ENCODE data around the gene SLC24A4. TPM values are rescaled to one million over a fixed set of nuclear protein-coding genes. Genes with fewer than 3 reads are reported as not detected.

Gene SLC24A4
- total RNA-seq, 1 donor from 2014 or later = not detected

DNA sequence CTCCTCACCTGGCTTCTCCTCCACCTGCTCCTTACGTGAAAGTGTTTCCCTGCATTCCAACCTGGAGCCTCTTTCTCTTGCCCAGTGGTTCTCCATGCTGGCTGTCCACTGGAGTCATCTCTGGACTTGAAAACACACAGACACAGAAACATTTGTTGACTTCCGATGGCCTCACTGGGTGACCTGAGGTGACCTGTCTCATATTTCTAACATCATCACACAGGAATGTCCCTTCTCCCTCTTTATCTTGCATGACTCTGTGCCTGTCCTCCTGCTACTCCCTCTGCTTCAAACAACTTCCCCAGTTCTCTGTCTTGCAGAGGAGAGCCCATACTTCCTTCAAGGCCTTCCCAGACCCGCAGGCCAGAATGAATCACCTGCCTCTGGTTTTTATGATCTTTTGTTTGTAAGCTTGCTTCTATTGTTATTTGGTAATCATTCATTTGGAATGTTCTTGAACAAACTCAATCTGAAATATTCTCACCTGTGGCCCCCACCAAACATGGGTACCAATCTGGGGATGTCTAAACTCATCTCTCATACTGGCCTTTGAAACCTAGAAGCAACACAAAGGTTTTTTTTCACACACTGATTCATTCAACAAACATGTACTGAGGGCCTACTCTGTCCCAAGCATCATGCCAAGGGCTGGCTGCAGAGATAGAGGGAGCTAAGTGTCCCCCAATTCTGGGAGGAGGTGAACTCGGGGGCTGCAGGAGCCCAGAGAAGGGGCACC is 181.0 kb downstream of the SLC24A4 start:
- no peak for TF ChIP-seq CTCF (conservative IDR thresholded peaks at IDR 0.05; ENCODE audit: low read depth, low read length)
- H3K4me3 ChIP-seq (ENCODE audit: low read depth, low read length) = no peak overlapping the region
- peak; percentile 13 for DNase-seq (ENCODE audit: low read depth)

DNA sequence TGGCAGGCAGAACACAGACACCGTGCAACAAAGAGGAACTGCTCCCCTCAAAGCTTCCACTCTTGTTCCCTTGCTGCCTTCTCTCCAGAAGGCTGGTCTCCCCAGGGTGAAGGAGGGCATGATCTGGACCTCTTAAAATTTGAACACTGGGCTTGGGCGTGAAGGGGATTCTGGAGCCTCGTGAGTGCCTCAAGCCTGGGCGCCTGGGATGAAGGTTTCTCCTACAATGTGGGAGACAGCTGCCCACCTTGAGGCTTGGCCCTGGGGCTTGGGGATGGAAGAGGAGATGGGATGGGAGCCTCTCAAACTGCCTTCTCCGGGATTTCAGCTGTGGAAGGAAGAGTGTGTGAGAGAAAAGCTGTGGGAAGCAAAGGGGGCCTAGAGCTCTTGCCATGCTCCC is 182.9 kb downstream of the SLC24A4 start:
- no peak overlapping the region for H3K4me3 ChIP-seq (ENCODE audit: low read depth, low read length)
- no peak for TF ChIP-seq CTCF (conservative IDR thresholded peaks at IDR 0.05; ENCODE audit: low read depth, low read length)
- DNase-seq (ENCODE audit: low read depth) = no peak

GRCh38 chr14:92506231-92506630 is 183.3 kb downstream of the SLC24A4 start:
- no peak overlapping the region for H3K4me3 ChIP-seq (ENCODE audit: low read depth, low read length)
- TF ChIP-seq CTCF (conservative IDR thresholded peaks at IDR 0.05; ENCODE audit: low read depth, low read length) = no peak
- DNase-seq (ENCODE audit: low read depth) = no peak

DNA sequence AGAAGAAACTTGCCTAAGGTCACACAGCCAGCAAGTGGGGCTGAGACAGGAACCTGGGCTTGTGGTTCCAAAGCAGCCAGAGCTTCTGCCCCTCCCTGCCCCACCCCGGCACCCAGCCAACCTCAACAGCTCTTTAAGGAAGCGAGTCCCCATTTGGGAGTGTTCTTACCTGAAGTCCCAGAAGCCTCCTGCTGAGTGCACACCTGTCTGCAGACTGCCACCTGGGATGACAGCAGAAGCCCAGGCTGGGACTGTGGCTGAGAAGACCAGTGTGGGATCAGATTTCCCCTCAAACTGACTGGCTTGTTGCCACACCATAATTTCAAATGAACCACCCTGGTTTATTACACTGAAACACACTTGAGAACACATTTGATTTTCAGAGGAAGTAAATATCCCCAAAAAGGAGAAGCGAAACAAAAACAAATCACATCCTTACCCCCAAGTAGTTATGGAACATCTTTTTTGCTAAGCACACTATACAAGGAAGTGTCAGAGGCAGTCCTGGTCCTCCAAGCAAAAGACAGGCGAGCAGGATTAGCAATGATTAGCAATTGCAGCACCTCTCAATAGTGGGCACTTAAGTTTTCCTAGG is 184.3 kb downstream of the SLC24A4 start:
- DNase-seq (ENCODE audit: low read depth) = no peak
- H3K4me3 ChIP-seq (ENCODE audit: low read depth, low read length) = no peak overlapping the region
- TF ChIP-seq CTCF (conservative IDR thresholded peaks at IDR 0.05; ENCODE audit: low read depth, low read length) = no peak

- TF ChIP-seq CTCF (conservative IDR thresholded peaks at IDR 0.05; ENCODE audit: low read depth, low read length) = no peak
- no peak overlapping the region for H3K4me3 ChIP-seq (ENCODE audit: low read depth, low read length)
- no peak for DNase-seq (ENCODE audit: low read depth)
Observed at GRCh38 chr14:92510972-92511371, 188.0 kb downstream of the SLC24A4 start.

DNA sequence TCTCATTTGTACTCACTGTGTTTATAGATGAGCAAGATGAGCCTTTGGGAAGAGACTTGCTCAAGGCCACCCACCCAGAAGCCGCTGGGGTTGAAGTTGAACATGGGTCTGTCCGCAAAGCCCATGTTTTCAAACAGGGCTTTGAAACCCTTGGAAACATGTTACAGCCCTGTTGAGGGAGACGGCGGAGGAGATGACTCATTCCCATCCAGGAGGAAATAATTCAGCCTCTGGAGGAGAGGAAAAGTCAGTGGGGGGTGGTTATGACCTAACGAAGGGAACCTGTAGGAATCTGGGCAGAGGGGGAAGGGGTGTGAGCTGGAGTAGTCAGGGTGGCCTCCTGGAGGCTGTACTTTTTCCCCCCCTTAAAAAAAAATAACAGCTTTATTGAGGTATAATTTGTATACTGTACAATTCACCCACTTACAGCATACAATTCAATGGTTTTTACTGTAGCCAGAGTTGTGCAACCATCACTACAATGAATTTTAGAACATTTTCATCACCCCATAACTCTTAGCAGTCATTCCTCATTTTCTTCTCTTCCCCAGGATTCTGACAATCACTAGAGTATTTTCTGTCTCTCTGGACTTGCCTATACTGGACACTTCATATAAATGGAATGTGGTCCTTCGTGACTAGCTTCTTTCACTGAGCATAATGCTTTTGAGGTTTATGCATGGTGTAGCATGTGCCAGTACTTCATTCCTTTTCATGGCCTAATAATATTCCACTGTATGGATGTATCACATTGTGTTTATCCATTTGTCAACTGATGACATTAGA is 188.7 kb downstream of the SLC24A4 start:
- no peak for TF ChIP-seq CTCF (conservative IDR thresholded peaks at IDR 0.05; ENCODE audit: low read depth, low read length)
- H3K4me3 ChIP-seq (ENCODE audit: low read depth, low read length) = no peak overlapping the region
- DNase-seq (ENCODE audit: low read depth) = peak; percentile 82

Measured in epithelial cell of proximal tubule (primary cell).